Measurements from ENCODE around the gene EZH2.

DNA sequence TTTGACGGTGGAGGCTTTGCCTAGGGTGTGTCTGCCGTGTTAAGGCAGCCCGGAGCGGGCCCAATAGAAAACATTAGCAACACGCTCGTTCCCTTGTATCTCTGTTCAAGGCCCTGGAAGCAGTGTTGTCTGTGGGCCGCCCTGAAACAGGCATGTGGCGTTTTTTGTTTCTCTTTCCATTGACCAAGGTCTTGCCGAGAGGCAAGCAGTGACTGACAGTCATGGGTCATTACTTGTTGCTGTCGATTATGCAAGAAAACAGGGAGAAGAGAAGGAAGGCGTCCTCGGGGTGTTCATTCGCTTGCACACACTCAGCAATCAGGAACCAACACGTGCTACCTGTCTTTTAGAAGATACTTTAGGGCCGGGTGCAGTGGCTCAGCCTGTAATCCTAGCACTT is 92.5 kb downstream of the EZH2 start:
- TF ChIP-seq POLR2AphosphoS5 (IDR thresholded peaks at IDR 0.05; ENCODE audit: low read depth, low read length) = no peak
- no peak for TF ChIP-seq POLR2A (IDR thresholded peaks at IDR 0.05; ENCODE audit: low read depth, low read length)
